ENCODE data around the gene VWA3B.

Gene VWA3B

GRCh38 chr2:98177986-98178385 is 91.0 kb downstream of the VWA3B start:
- TF ChIP-seq CTCF (IDR thresholded peaks at IDR 0.05; ENCODE audit: low read length) (no peak), EZH2phosphoT487 (IDR thresholded peaks at IDR 0.05; ENCODE audit: low read length) (no peak), EZH2 (optimal IDR thresholded peaks at IDR 0.05; ENCODE audit: low read depth, low read length) (no peak)
- H3K27me3 ChIP-seq (replicated peaks; ENCODE audit: insufficient read depth, low read length) = no peaks in the 10 kb centered on the region
- no peak overlapping the region for H3K4me2 ChIP-seq (ENCODE audit: low read depth, low read length)

GRCh38 chr2:98180456-98180855 is 93.5 kb downstream of the VWA3B start:
- Histone ChIP-seq H3K27ac (ENCODE audit: low read length) (no peak overlapping the region), H3K4me2 (ENCODE audit: low read depth, low read length) (no peak overlapping the region), H3K4me1 (ENCODE audit: low read length) (no peaks in the 10 kb centered on the region), H3K9me3 (replicated peaks; ENCODE audit: insufficient read depth, low read length) (no peaks in the 10 kb centered on the region), H3K36me3 (replicated peaks; ENCODE audit: insufficient read depth, low read length) (no peaks in the 10 kb centered on the region), H3F3A (ENCODE audit: insufficient read depth, low read length) (no peaks in the 10 kb centered on the region), H3K4me3 (ENCODE audit: low read length) (no peak overlapping the region), H3K27me3 (replicated peaks; ENCODE audit: insufficient read depth, low read length) (no peaks in the 10 kb centered on the region), H3K9ac (ENCODE audit: low read length) (no peak overlapping the region), H4K20me1 (ENCODE audit: insufficient read depth, low read length) (no peaks in the 10 kb centered on the region), H3K9me2 (replicated peaks; ENCODE audit: insufficient read depth, low read length) (no peaks in the 10 kb centered on the region), H3K79me2 (ENCODE audit: low read length) (no peaks in the 10 kb centered on the region), H2AFZ (ENCODE audit: low read length) (no peak overlapping the region)
- no peak for DNase-seq
- TF ChIP-seq EZH2 (optimal IDR thresholded peaks at IDR 0.05; ENCODE audit: low read depth, low read length) = no peak

More at GRCh38 chr2:98177986-98178385, 91.0 kb downstream of the VWA3B start:
- Histone ChIP-seq H3K4me3 (ENCODE audit: low read length) (no peak overlapping the region), H3F3A (ENCODE audit: insufficient read depth, low read length) (no peaks in the 10 kb centered on the region), H3K4me1 (ENCODE audit: low read length) (no peaks in the 10 kb centered on the region), H3K9ac (ENCODE audit: low read length) (no peak overlapping the region), H2AFZ (ENCODE audit: low read length) (no peak overlapping the region), H3K79me2 (ENCODE audit: low read length) (no peaks in the 10 kb centered on the region), H3K27ac (ENCODE audit: low read length) (no peak overlapping the region), H4K20me1 (ENCODE audit: insufficient read depth, low read length) (no peaks in the 10 kb centered on the region), H3K36me3 (replicated peaks; ENCODE audit: insufficient read depth, low read length) (no peaks in the 10 kb centered on the region), H3K9me3 (replicated peaks; ENCODE audit: insufficient read depth, low read length) (no peaks in the 10 kb centered on the region), H3K9me2 (replicated peaks; ENCODE audit: insufficient read depth, low read length) (no peaks in the 10 kb centered on the region)
- no peak for DNase-seq

GRCh38 chr2:98181346-98181745 is 94.4 kb downstream of the VWA3B start:
- DNase-seq = no peak
- no peak overlapping the region for H3K27ac ChIP-seq (ENCODE audit: low read length)
- no peak overlapping the region for H3K4me3 ChIP-seq (ENCODE audit: low read length)
- no peaks in the 10 kb centered on the region for H3K4me1 ChIP-seq (ENCODE audit: low read length)
- H3K36me3 ChIP-seq (replicated peaks; ENCODE audit: insufficient read depth, low read length) = no peaks in the 10 kb centered on the region
- no peak for TF ChIP-seq EZH2phosphoT487 (IDR thresholded peaks at IDR 0.05; ENCODE audit: low read length)
- no peak for TF ChIP-seq CTCF (IDR thresholded peaks at IDR 0.05; ENCODE audit: low read length)
- TF ChIP-seq EZH2 (optimal IDR thresholded peaks at IDR 0.05; ENCODE audit: low read depth, low read length) = no peak
- H3K9me2 ChIP-seq (replicated peaks; ENCODE audit: insufficient read depth, low read length) = no peaks in the 10 kb centered on the region
- H3F3A ChIP-seq (ENCODE audit: insufficient read depth, low read length) = no peaks in the 10 kb centered on the region
- no peaks in the 10 kb centered on the region for H3K9me3 ChIP-seq (replicated peaks; ENCODE audit: insufficient read depth, low read length)
- no peaks in the 10 kb centered on the region for H4K20me1 ChIP-seq (ENCODE audit: insufficient read depth, low read length)
- no peak overlapping the region for H3K4me2 ChIP-seq (ENCODE audit: low read depth, low read length)
- H3K9ac ChIP-seq (ENCODE audit: low read length) = no peak overlapping the region
- H3K27me3 ChIP-seq (replicated peaks; ENCODE audit: insufficient read depth, low read length) = no peaks in the 10 kb centered on the region
- no peak overlapping the region for H2AFZ ChIP-seq (ENCODE audit: low read length)
- H3K79me2 ChIP-seq (ENCODE audit: low read length) = no peaks in the 10 kb centered on the region

GRCh38 chr2:98185801-98186200 is 98.8 kb downstream of the VWA3B start:
- TF ChIP-seq CTCF (IDR thresholded peaks at IDR 0.05; ENCODE audit: low read length) = no peak
- no peak for TF ChIP-seq EZH2 (optimal IDR thresholded peaks at IDR 0.05; ENCODE audit: low read depth, low read length)
- no peak for TF ChIP-seq EZH2phosphoT487 (IDR thresholded peaks at IDR 0.05; ENCODE audit: low read length)
- Histone ChIP-seq H3K36me3 (replicated peaks; ENCODE audit: insufficient read depth, low read length) (no peaks in the 10 kb centered on the region), H3K79me2 (ENCODE audit: low read length) (no peaks in the 10 kb centered on the region)

More at GRCh38 chr2:98185801-98186200, 98.8 kb downstream of the VWA3B start:
- no peaks in the 10 kb centered on the region for H3K4me1 ChIP-seq (ENCODE audit: low read length)
- H3K9me2 ChIP-seq (replicated peaks; ENCODE audit: insufficient read depth, low read length) = no peaks in the 10 kb centered on the region
- no peaks in the 10 kb centered on the region for H3K9me3 ChIP-seq (replicated peaks; ENCODE audit: insufficient read depth, low read length)
- no peaks in the 10 kb centered on the region for H4K20me1 ChIP-seq (ENCODE audit: insufficient read depth, low read length)
- no peak for DNase-seq
- H3K4me3 ChIP-seq (ENCODE audit: low read length) = no peak overlapping the region
- H3K4me2 ChIP-seq (ENCODE audit: low read depth, low read length) = no peak overlapping the region
- H3F3A ChIP-seq (ENCODE audit: insufficient read depth, low read length) = no peaks in the 10 kb centered on the region
- H3K27ac ChIP-seq (ENCODE audit: low read length) = no peak overlapping the region
- H3K9ac ChIP-seq (ENCODE audit: low read length) = no peak overlapping the region
- H3K27me3 ChIP-seq (replicated peaks; ENCODE audit: insufficient read depth, low read length) = no peaks in the 10 kb centered on the region
- H2AFZ ChIP-seq (ENCODE audit: low read length) = no peak overlapping the region

Data from MM.1S (cell line).